Immature natural killer cell (primary cell): Measurements from ENCODE around the gene METRN. TPM values are rescaled to one million over a fixed set of nuclear protein-coding genes. Genes with fewer than 3 reads are reported as not detected.

Experiments used
- DNase-seq, 3 donors: peaks; one replicate each; pipeline ENCODE4 v3.0.0; 2022; ENCODE audit warnings: mixed read lengths in 1 of 3
- H3K27ac Mint-ChIP-seq, 6 donors: one replicate each; pipeline ENCODE4 v1.8.0; 2020; ENCODE audit warnings: mixed read lengths in 6 of 6, mild to moderate bottlenecking in 5 of 6, inconsistent platforms in 4 of 6, moderate library complexity in 3 of 6
- H3K27me3 Mint-ChIP-seq, 3 donors: one replicate each; pipeline ENCODE4 v1.8.0; 2020 to 2021; ENCODE audit warnings: low read depth in 3 of 3, mild to moderate bottlenecking in 3 of 3, mixed read lengths in 3 of 3, moderate library complexity in 3 of 3, inconsistent platforms in 1 of 3
- H3K36me3 Mint-ChIP-seq, 3 donors: one replicate each; pipeline ENCODE4 v1.8.0; 2020; ENCODE audit warnings: mixed read lengths in 3 of 3, inconsistent platforms in 2 of 3, mild to moderate bottlenecking in 2 of 3
- H3K4me1 Mint-ChIP-seq, 2 donors: one replicate each; pipeline ENCODE4 v1.8.0; 2020; ENCODE audit warnings: inconsistent platforms in 2 of 2, mild to moderate bottlenecking in 2 of 2, mixed read lengths in 2 of 2, moderate library complexity in 1 of 2
- H3K4me3 Mint-ChIP-seq, 5 donors: one replicate each; pipeline ENCODE4 v1.8.0; 2020; ENCODE audit warnings: mild to moderate bottlenecking in 5 of 5, mixed read lengths in 5 of 5, inconsistent platforms in 3 of 5, moderate library complexity in 3 of 5
- H3K9me3 Mint-ChIP-seq, 6 donors: one replicate each; pipeline ENCODE4 v1.8.0; 2020; ENCODE audit warnings: mild to moderate bottlenecking in 6 of 6, mixed read lengths in 6 of 6, inconsistent platforms in 4 of 6, moderate library complexity in 3 of 6
- polyA plus RNA-seq, 3 donors: library from polyadenylated mRNA; unstranded; fragments of 300-500 nt; fragmentation: Illumina TruSeq; gene quantifications; one replicate each; pipeline ENCODE4 v1.2.3, GENCODE V29; 2021

Gene METRN
- polyA plus RNA-seq, 3 donors from 2014 or later, result 29.6 to 61.7 (median 45.4) TPM

GRCh38 chr16:729768-730665, 15.1 kb downstream of the METRN start:
- H3K9me3 Mint-ChIP-seq, result no peaks in the 10 kb centered on the region
- H3K36me3 Mint-ChIP-seq, result no peaks in the 10 kb centered on the region
- DNase-seq, result no peak
- no peaks in the 10 kb centered on the region for H3K4me1 Mint-ChIP-seq
- no peak overlapping the region for H3K27ac Mint-ChIP-seq
- H3K27me3 Mint-ChIP-seq, result peaks cover 2 to 11% (median 3%) of the 10 kb centered on the region in 3 donors
- H3K4me3 Mint-ChIP-seq, result peak overlapping the region in 1 of 5 donors; percentile 33

GRCh38 chr16:730666-731509, 16.0 kb downstream of the METRN start:
- no peak for DNase-seq
- H3K27ac Mint-ChIP-seq, result no peak overlapping the region
- peaks cover 0 to 2% (median 0%) of the 10 kb centered on the region in 3 donors for H3K36me3 Mint-ChIP-seq
- H3K9me3 Mint-ChIP-seq, result no peaks in the 10 kb centered on the region
- no peak overlapping the region for H3K4me3 Mint-ChIP-seq
- no peaks in the 10 kb centered on the region for H3K4me1 Mint-ChIP-seq
- peaks cover 2 to 11% (median 3%) of the 10 kb centered on the region in 3 donors for H3K27me3 Mint-ChIP-seq

- no peak for DNase-seq
- H3K27ac Mint-ChIP-seq, result no peak overlapping the region
- H3K27me3 Mint-ChIP-seq, result peaks cover 0 to 8% (median 3%) of the 10 kb centered on the region in 3 donors
- no peak overlapping the region for H3K4me3 Mint-ChIP-seq
- no peaks in the 10 kb centered on the region for H3K9me3 Mint-ChIP-seq
- H3K36me3 Mint-ChIP-seq, result peaks cover 0 to 7% (median 0%) of the 10 kb centered on the region in 3 donors
- no peaks in the 10 kb centered on the region for H3K4me1 Mint-ChIP-seq
These were observed 17.4 kb downstream of the METRN start for GRCh38 chr16:732332-732731.

- Mint-ChIP-seq H3K9me3 (no peaks in the 10 kb centered on the region), H3K27me3 (peaks cover 0 to 6% (median 5%) of the 10 kb centered on the region in 3 donors), H3K27ac (no peak overlapping the region), H3K4me3 (no peak overlapping the region), H3K4me1 (peaks cover 0 to under 1% of the 10 kb centered on the region in 2 donors), H3K36me3 (peaks cover 0 to 7% (median 0%) of the 10 kb centered on the region in 3 donors)
- DNase-seq, result no peak
These were observed 18.0 kb downstream of the METRN start for GRCh38 chr16:732936-733335.

GRCh38 chr16:733382-734207, 18.7 kb downstream of the METRN start:
- no peak for DNase-seq

GRCh38 chr16:734208-734980, 19.5 kb downstream of the METRN start:
- Mint-ChIP-seq H3K36me3 (peaks cover 0 to 7% (median 0%) of the 10 kb centered on the region in 3 donors), H3K27ac (no peak overlapping the region), H3K4me1 (peaks cover 4 to 7% of the 10 kb centered on the region in 2 donors), H3K4me3 (no peak overlapping the region), H3K27me3 (peaks cover 0 to 6% (median 5%) of the 10 kb centered on the region in 3 donors), H3K9me3 (no peaks in the 10 kb centered on the region)
- no peak for DNase-seq

More at GRCh38 chr16:733382-734207, 18.7 kb downstream of the METRN start:
- H3K27ac Mint-ChIP-seq, result no peak overlapping the region
- H3K4me1 Mint-ChIP-seq, result peaks cover 0 to 2% of the 10 kb centered on the region in 2 donors
- H3K4me3 Mint-ChIP-seq, result no peak overlapping the region
- no peaks in the 10 kb centered on the region for H3K9me3 Mint-ChIP-seq
- peaks cover 0 to 7% (median 0%) of the 10 kb centered on the region in 3 donors for H3K36me3 Mint-ChIP-seq
- peaks cover 0 to 6% (median 5%) of the 10 kb centered on the region in 3 donors for H3K27me3 Mint-ChIP-seq

GRCh38 chr16:734981-735881, 20.3 kb downstream of the METRN start:
- Mint-ChIP-seq H3K27ac (no peak overlapping the region), H3K27me3 (peaks cover 0 to 6% (median 5%) of the 10 kb centered on the region in 3 donors), H3K4me3 (peak overlapping the region in 1 of 5 donors; percentile 17), H3K4me1 (peaks cover 8 to 12% of the 10 kb centered on the region in 2 donors), H3K36me3 (peaks cover 0 to 7% (median 0%) of the 10 kb centered on the region in 3 donors), H3K9me3 (no peaks in the 10 kb centered on the region)
- no peak for DNase-seq

- Mint-ChIP-seq H3K9me3 (no peaks in the 10 kb centered on the region), H3K4me3 (no peak overlapping the region), H3K27me3 (peaks cover 0 to 5% (median 4%) of the 10 kb centered on the region in 3 donors), H3K36me3 (peaks cover 0 to 7% (median 0%) of the 10 kb centered on the region in 3 donors), H3K27ac (no peak overlapping the region), H3K4me1 (peaks cover 8 to 12% of the 10 kb centered on the region in 2 donors)
- no peak for DNase-seq
These were observed 21.1 kb downstream of the METRN start for GRCh38 chr16:735982-736453.

- peaks cover 0 to 7% (median 0%) of the 10 kb centered on the region in 3 donors for H3K36me3 Mint-ChIP-seq
- H3K27me3 Mint-ChIP-seq, result peaks cover 0 to 5% (median 4%) of the 10 kb centered on the region in 3 donors
- H3K4me3 Mint-ChIP-seq, result no peak overlapping the region
- H3K4me1 Mint-ChIP-seq, result peaks cover 8 to 15% of the 10 kb centered on the region in 2 donors
- no peak overlapping the region for H3K27ac Mint-ChIP-seq
- no peak for DNase-seq
- H3K9me3 Mint-ChIP-seq, result no peaks in the 10 kb centered on the region
These were observed 22.1 kb downstream of the METRN start for GRCh38 chr16:736936-737481.

GRCh38 chr16:739560-740458, 24.9 kb downstream of the METRN start:
- Mint-ChIP-seq H3K27me3 (peaks cover 0 to 4% (median 1%) of the 10 kb centered on the region in 3 donors), H3K4me1 (peaks cover 8 to 15% of the 10 kb centered on the region in 2 donors), H3K27ac (no peak overlapping the region), H3K9me3 (no peaks in the 10 kb centered on the region), H3K36me3 (peaks cover 0 to 7% (median 0%) of the 10 kb centered on the region in 3 donors), H3K4me3 (peak overlapping the region; percentile 33 to 77 (median 69))
- no peak for DNase-seq

GRCh38 chr16:740459-740763, 25.5 kb downstream of the METRN start:
- Mint-ChIP-seq H3K27me3 (peaks cover 0 to 4% (median 1%) of the 10 kb centered on the region in 3 donors), H3K27ac (peak overlapping the region in 1 of 6 donors; percentile 58)

More at GRCh38 chr16:740459-740763, 25.5 kb downstream of the METRN start:
- Mint-ChIP-seq H3K4me3 (peak overlapping the region; percentile 69 to 82 (median 76)), H3K4me1 (peaks cover 8 to 15% of the 10 kb centered on the region in 2 donors), H3K36me3 (peaks cover 0 to 7% (median 0%) of the 10 kb centered on the region in 3 donors), H3K9me3 (no peaks in the 10 kb centered on the region)
- no peak for DNase-seq
